ENCODE results near the gene ABHD16A.

Gene ABHD16A

DNA sequence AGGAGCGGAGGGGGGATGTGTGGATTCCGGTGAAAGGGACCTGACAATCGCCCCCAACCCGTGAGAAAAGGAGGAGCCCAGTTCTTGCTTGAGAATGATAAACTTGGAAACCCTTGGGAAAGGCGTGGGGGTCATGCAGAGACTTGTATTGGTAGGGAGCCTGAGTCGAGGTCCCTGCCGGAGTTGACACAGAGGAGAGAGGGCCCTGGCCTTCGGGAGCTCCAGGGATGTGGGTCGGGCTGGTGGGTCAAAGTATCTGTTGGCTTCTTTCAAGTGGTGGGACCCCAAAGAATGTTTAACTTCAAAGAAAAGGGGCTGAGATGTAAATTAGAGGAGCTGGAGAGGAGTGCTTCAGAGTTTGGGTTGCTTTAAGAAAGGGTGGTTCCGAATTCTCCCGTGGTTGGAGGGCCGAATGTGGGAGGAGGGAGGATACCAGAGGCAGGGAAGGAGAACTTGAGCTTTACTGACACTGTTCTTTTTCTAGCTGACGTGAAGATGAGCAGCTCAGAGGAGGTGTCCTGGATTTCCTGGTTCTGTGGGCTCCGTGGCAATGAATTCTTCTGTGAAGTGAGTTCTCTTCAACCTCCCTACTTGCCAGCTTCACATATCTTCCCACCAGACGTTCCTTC, 36.7 kb downstream of the ABHD16A start:
- intact Hi-C loops (cut with DNase I), result loop anchor here (5.0 kb wide), 1 partner anchor 44 kb away; the partner anchor contains the start of gene PRRC2A
- peak in 1 of 42 donors; percentile 15 for DNase-seq

DNA sequence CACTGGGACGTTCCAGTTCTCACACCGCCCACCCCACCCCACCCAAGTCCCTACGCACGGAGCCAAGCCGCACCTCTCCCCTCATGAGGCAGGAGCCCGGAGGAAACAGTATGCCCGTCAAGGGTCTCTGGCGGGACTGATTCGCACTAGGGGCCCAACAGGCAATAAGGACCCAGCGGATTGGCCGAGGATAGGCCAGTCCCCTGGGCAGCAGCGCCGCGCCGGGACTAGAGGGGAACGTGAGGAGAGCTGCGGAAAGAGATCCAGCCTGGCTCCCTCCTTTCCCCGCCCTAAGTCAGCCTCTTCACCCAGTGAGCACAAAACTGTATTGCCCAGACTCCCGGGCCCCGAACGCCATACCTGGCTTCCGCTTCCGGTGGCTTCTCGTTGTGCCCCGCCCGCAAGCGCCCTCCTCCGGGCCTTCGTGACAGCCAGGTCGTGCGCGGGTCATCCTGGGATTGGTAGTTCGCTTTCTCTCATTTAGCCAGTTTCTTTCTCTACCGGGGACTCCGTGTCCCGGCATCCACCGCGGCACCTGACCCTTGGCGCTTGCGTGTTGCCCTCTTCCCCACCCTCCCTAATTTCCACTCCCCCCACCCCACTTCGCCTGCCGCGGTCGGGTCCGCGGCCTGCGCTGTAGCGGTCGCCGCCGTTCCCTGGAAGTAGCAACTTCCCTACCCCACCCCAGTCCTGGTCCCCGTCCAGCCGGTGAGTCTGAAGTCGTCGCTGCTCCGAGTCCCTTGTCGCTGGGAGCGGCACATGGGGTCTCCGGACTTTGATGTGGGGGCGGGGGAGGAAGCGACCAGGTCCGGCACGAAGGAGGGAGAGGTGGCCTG, 37.4 kb downstream of the ABHD16A start, which contains the start of gene CSNK2B:
CSNK2B (plus strand) TSS at position 580 of the 836 bp plus-strand sequence. CDS start 752 bp downstream, outside the sequence.
- DNase-seq, result peak; percentile 99 to 100 (median 100)
- intact Hi-C loops (cut with DNase I), result loop anchor here (1.0 to 5.0 kb wide), 2 partner anchors 13 to 43 kb away; partner anchors contain the start of genes BAG6 and PRRC2A

DNA sequence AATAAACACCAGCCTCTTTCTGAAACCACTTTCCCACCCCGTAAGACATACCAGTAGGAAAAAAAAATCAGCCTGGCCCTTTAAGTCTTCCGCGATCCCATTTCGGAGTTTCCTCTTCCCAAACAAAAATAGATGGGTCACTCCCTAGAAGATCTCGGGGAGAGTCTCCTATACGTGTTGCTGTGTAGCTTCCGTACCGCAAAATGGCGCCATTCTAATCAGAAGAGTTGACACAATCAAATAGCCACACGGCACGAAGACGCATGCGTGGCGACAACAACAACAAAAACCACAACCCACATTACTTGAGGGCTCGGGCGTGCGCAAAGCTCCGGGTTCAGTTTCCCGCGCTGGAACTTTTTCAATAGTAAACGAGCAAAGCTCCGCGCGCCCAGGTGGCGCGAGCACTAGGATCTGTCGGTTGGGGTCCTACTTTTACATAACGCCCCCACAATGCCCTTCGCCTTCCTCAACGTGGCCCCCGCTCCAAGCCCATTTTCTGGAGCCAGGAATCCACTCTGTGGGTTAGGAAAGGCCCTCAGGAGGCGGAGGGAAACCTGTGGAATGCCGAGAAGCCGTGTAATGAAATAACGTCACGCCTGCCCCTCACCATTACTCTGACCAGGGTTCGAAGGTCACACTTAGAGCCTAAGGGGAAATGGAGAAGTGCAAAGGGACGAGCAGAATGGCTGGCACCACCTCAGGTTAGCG, 38.2 kb downstream of the ABHD16A start, which contains the start of gene GPANK1:
GPANK1 (minus strand) TSS at position 208 of the 711 bp plus-strand sequence. CDS start 519 bp downstream, outside the sequence.
- intact Hi-C loops (cut with DNase I), result loop anchor here (1.0 to 5.0 kb wide), 2 partner anchors 13 to 43 kb away; partner anchors contain the start of genes BAG6 and PRRC2A
- DNase-seq, result peak; percentile 80 to 96 (median 90)

DNA sequence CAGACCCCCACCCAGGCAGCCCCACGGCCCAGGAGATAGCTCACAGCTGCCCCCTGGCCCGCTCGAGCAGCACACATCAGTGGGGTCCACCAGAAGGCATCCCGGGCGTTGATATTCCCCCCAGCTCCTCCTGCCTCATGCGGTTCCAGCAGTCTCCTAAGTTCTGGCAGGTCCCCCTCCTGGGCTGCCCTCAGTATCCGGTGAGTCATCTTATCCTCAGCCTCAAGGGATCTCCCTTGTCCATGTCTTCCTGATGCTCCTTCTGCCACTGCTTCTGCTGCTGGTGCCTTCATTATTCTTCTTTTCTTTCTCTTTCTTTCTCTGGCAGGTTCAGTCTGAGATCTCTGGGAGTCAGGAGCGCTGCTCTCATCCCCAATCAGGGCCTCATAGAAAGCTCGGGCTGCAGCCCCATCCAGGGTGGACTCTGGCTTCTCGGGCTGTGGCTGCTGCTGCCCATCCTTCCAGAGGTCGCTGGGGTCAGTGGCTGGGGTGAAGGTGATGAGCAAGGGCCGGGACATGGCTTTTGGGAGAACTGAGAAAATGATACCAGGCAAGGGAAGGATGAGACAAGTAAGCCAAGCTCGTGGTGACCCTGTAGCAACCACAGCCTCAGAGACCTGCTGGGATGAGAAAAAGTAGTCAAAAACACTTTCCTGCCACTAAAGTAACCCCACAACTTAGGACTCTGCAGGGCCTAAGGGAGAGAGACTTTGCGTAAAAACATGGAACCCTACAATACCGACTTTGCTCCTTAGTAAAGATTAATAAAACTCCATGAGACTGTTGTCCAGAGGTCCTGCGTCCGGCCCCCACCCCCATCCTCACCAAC, 38.9 kb downstream of the ABHD16A start:
- no peak for DNase-seq
- intact Hi-C loops (cut with DNase I), result no loop called here

DNA sequence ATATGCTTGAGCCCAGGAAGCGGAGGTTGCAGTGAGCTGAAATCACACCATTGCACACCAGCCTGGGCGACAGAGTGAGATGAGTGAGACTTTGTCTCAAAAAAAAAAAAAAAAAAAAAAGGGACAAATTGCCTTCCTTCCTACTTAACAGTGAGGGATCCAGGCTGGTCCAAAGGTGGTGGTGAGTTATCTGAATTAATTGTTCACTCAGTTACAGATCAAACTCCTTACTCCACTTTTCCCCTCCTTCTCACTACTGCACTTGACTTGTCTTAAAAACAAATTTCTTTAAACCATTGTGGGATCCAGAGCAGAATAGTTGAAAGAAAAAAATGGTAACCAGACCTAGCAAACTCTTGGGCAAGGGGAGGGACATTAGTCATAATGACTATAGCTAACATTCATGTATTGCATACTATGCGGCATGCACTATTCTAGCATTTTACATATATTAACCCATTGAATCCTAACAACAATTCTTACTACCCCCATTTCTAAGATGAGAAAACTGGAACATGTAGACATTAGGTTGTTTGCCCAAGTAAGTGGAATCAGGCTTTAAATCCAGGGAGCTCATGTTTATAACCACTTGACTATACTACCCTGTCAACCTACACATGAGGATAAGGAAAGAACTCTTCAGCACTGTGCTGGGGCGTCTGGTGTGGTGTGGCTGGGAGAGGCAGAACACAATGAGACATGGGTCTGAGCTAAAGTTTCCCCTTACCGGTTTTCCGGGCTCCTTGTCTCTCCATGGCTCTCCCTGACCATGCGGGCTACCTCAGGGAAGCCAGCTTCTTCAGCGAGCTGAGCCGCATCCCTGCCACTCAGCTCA, 39.8 kb downstream of the ABHD16A start:
- intact Hi-C loops (cut with DNase I), result no loop called here
- no peak for DNase-seq

DNA sequence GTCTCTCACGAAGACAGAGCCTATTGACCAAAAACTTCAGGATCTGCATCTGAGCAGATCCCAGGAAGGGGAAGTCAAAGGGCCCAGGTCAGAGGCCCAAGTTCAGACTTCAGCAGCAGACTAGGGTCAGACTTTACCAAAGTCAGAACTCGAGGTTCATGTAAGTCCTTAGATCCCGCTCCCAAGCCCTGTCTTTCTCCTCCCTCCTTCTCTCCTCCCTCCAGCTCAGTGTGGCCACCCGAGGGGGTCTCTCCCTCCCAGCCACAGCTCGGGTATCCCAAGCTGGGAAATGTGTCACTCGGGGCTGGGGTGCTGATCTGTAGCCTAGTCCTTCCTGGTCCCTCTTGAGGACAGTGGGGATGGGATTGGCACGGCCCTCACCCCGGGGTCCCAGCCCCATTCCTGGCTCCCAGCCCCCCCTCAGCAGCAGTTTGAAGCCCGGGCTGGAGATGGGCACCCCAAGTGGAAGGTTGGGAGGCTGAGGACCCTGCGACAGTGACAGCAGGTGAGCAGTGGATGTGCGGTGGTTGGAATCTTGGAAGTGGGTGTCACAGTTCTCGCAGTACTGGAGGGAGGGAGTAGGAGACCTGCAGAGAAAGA, 40.9 kb downstream of the ABHD16A start:
- intact Hi-C loops (cut with DNase I), result no loop called here
- no peak for DNase-seq

DNA sequence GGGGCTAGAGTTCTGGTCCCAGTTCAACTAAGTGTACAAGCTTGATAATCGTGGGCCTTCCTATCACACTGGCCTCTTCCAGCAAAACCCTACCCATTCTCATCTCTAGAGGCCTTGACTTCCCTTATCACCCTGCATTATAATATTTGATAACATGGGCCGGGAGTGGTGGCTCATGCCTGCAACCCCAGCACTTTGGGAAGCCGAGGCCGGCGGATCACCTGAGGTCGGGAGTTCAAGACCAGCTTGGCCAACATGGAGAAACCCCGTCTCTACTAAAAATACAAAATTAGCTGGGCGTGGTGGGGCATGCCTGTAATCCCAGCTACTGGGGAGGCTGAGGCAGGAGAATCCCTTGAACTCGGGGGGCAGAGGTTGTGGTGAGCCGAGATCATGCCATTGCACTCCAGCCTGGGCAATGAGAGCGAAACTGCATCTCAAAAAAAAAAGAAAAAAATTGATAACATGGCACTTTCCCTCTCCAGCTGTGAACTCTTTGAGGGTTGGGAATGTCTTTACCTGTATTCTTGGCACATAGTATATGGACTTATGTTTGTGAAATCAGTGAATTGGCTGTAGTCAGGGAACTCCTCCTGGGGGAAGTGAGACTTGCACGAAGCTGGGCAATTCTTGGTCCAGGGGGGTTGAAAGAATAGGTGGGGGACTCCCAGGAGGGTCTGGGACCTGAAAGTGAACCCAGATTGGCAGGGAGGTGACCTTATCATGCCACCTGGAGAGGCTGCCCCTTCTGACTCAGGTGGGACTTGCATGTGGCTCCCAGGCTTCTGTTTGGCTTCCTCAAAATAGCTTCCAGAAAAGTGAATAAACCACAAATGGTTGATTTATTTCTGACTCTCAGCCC, 41.6 kb downstream of the ABHD16A start:
- no peak for DNase-seq
- intact Hi-C loops (cut with DNase I), result no loop called here

DNA sequence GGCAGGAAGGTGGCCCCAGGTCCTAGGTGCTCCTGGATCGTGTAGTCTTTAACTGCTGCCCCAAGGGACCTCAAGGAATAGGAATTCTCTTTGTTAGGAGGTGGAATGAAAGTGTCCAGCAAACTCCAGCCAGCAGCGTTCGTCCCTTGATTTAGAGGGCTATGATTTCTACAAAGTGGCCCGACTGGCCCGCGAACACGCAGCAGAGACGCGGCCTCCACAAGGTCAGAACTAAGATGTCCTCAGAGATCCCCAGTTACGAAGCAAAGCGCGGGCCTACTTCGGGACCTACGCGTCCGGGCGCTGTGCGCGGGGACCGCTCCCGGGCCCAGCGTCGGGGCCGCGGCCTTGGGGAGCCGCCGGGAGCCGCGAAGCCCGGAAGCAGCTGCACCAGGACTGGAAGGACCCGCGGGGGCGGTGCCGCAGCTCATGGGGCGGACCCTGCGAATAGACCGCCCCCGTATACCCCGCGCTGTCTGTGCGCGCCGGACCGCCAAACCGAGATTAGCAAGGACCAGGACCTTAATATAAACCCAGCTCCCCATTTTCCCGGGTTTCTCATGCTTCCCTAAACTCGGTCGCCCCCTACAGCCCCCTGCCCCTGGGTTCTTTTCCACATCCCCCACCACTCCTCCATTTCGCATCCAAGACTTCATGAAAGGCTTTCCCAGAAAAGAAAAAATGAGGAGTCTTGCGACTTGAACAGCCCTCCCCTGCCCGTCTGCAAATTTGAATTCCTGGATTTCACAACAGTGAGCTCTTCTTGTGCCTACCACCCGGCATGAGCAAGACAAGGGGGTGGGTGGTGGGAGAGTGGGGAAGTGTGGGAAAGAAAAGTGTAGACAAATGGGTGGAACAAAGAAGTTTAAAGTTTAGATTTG, 42.5 kb downstream of the ABHD16A start, which contains the start of gene C6orf47:
C6orf47 (minus strand) TSS at position 398 of the 881 bp plus-strand sequence. CDS start 831 bp downstream, outside the sequence.
- intact Hi-C loops (cut with DNase I), result loop anchor here (1.0 kb wide), 1 partner anchor 8 kb away; the partner anchor contains the start of gene BAG6
- DNase-seq, result peak; percentile 64 to 94 (median 86)

DNA sequence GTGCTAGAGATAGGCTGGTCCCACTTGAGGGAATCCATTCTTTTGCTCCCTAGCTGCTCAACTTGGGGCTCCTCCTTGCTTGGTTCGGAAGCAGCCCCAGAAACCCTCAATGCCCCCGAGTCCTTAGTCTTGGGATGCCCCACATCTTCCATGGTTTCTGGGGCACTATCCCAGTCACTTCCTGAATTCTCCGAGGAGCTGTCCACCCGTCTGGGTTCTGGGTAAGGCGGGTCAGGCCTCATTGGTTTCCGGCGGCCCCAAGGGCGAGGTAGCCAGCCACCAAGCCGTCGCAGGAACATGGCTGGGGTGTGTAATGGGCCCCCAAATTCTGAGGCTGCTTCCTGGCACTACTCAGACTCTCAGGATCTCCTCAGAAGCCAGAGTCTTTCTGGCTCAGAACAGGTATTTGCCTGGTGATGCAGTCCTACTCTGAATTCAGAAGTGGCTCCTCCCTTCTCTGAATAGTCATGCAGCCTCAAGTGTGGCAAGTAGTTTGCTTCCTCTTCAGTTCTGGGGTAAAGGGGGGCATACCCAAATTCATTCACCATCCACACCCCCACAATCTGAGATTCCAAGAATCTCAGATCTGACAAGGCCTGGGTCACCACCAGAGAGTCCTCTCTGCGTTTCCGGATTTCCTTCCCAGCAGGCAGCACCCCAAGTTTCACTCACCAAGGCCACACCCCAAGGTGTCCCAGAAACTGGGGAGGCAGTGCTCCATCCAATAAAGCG, 43.3 kb downstream of the ABHD16A start:
- peak in 5 of 42 donors; percentile 12 to 50 (median 17) for DNase-seq
- intact Hi-C loops (cut with DNase I), result loop anchor here (1.0 kb wide), 1 partner anchor 8 kb away; the partner anchor contains the start of gene BAG6

DNA sequence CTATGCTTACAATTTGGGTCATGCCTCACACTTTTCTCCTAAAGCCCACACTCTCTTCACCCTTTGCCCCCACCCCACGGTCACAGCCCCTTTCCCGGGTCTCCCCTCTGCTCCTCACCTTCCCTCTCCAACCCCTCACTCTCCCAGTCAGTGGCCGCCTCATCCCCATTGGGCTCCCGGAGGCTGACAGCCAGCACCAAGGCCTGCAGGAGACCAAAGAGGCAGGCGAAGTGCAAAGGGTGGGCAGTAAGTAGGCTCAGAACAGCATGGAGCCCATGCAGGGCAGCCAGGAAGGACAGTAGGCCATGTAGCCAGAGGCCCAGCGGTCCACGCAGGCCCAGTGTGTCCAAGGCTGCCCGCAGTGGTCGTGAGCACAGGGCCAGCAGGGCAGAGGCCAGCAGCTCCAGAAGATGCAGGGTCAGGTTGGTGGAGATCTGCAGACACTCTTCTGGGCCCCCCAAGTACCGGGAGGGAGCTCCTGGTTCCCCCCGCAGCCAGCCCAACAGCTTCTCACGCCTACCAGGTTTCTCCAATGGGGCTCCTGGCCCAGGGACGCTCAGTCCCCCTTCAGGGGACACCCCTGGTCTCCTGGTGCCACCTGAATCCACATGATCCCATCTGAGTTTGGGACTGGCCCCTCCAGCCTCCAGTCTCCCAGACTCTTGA, 44.0 kb downstream of the ABHD16A start:
- DNase-seq, result no peak
- intact Hi-C loops (cut with DNase I), result no loop called here

DNA sequence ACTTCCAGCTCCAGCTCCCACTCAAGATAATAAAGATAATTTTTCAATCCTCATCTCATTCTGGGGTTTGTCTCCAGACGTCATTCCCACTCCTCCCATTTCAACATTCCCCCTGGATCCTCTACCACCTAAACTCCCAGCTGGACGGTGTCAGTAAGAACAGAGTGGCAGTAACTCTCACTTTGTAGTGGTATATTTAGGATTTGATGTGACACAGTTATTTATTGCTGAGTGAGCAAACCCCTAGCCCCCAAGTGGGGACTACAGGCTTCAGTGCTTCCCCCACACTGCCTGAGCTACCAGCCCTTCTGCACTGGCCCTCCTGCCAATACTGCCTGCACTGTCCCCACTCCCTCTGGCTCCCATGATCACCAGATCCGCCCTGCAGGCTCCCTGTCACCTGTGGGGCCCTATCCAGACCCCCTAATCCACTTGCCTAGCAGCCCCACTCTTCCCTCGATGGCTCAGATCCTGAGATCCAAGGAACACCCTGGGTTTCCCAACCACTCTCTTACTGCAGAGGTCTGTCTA, 44.9 kb downstream of the ABHD16A start:
- intact Hi-C loops (cut with DNase I), result no loop called here
- no peak for DNase-seq

DNA sequence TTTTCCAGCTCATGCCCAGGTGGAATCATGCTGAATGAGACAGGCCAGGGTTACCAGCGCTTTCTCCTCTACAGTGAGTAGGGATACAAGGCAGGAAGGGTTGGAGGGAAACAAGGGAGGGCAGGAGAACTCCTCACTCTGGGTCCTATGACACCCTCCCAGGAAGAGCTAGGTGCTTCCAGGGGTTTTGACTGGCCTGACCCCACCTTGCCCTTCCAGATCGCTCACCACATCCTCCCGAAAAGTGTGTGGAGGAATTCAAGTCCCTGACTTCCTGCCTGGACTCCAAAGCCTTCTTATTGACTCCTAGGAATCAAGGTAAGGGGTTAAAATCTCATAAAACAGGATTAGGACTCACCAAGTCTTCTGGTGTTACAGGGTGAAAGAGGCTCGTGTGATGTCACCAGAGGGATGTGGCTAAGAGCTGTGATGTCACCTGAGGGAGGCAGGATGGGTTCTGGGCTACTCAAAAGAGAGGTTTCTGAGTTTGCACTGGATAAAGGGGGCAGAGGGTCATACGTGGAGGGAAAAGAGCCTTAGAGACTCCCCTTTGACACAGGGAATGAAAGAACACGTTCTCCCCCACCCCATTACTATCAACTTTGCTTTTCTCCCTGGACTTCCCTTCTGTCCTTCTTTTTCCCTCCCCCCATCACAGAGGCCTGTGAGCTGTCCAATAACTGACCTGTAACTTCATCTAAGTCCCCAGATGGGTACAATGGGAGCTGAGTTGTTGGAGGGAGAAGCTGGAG, 45.5 kb downstream of the ABHD16A start:
- no peak for DNase-seq
- intact Hi-C loops (cut with DNase I), result no loop called here
